Stimulated activated naive CD8-positive, alpha-beta T cell treated with anti-CD3 and anti-CD28 coated beads, Interleukin-15, amount 100 ng/mL, for 72 hours (primary cell): ENCODE results near the gene BANP.
A peak's percentile ranks its signal among the peaks of the same experiment; 100 is the strongest.
"Not testable (repeated sequence)": the region's sequence is repeated elsewhere in the genome, so short reads cannot be mapped to it uniquely, and the experiment has no call there.

Source experiments
- ATAC-seq: fragments of 150-1000 bp; cut with Tn5 transposase; 2 replicates; pipeline ENCODE4 v1.10.0; 2021; ENCODE audit warnings: mild to moderate bottlenecking, moderate library complexity
- DNase-seq, 2 donors: peaks; one replicate each; pipeline ENCODE4 v3.0.0; 2021 to 2022
- H3K27ac Mint-ChIP-seq, 2 donors: one replicate each; pipeline ENCODE4 v1.8.0; 2022; ENCODE audit warnings: mild to moderate bottlenecking in 2 of 2, mixed read lengths in 2 of 2, moderate library complexity in 2 of 2
- H3K27me3 Mint-ChIP-seq: one replicate; pipeline ENCODE4 v1.8.0; 2022; ENCODE audit warnings: mixed read lengths
- H3K4me1 Mint-ChIP-seq: one replicate; pipeline ENCODE4 v1.8.0; 2022; ENCODE audit warnings: mild to moderate bottlenecking, mixed read lengths
- H3K4me3 Mint-ChIP-seq, 2 donors: one replicate each; pipeline ENCODE4 v1.8.0; 2022; ENCODE audit warnings: mild to moderate bottlenecking in 2 of 2, mixed read lengths in 2 of 2, moderate library complexity in 1 of 2
- H3K9me3 Mint-ChIP-seq, 2 donors: one replicate each; pipeline ENCODE4 v1.8.0; 2022; ENCODE audit warnings: mixed read lengths in 2 of 2

The BANP gene

GRCh38 chr16:87922250-87922871 is 28.9 kb upstream of the BANP start:
- Mint-ChIP-seq H3K27ac (no peak overlapping the region), H3K4me1 (peaks cover 26% of the 10 kb centered on the region), H3K9me3 (no peaks in the 10 kb centered on the region), H3K4me3 (no peak overlapping the region), H3K27me3 (peaks cover 27% of the 10 kb centered on the region)
- no peak for ATAC-seq
- DNase-seq = no peak

DNA sequence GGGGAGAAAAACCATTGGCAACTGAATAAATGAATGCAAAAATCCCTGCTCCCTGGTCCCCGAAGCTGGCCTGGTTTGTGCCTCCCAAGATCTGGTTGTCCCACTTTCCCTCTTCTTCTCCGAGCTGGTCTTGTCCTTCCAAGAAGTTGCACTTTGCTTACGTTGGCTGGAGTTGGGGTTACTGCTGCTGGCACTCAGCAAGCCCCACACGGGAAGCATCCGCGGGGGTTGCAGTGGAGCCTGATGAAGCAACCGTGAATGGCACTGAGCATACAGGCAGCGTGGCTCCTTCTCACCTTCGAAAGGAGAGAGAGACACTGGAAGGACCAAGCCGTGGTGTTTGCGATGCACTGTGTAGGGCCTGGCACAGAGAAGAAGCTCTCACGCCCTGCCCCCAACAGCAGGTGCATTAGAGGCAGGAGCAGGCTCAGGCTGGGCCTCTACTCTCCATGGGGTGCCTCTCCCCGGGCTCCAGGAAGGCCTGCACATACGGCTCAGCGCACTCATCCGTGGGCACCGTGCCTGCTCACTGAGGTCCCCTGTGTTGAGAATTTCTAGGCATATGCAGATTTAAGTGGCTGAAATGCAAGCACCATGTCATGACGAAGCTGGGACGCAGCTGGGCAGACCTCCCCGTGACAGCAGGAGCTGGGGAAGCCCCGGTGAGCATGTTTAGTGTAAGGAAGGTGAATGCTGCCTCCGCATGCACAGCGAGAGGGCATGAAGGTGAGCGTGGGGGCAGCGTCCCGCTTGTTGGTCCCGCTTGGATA is 27.0 kb upstream of the BANP start:
- H3K27ac Mint-ChIP-seq = peak overlapping the region in 1 of 2 donors; percentile 42
- DNase-seq (no peak), ATAC-seq (no peak)
- H3K4me1 Mint-ChIP-seq = peaks cover 19% of the 10 kb centered on the region
- H3K9me3 Mint-ChIP-seq = no peaks in the 10 kb centered on the region
- H3K4me3 Mint-ChIP-seq = no peak overlapping the region
- H3K27me3 Mint-ChIP-seq = peaks cover 8% of the 10 kb centered on the region

DNA sequence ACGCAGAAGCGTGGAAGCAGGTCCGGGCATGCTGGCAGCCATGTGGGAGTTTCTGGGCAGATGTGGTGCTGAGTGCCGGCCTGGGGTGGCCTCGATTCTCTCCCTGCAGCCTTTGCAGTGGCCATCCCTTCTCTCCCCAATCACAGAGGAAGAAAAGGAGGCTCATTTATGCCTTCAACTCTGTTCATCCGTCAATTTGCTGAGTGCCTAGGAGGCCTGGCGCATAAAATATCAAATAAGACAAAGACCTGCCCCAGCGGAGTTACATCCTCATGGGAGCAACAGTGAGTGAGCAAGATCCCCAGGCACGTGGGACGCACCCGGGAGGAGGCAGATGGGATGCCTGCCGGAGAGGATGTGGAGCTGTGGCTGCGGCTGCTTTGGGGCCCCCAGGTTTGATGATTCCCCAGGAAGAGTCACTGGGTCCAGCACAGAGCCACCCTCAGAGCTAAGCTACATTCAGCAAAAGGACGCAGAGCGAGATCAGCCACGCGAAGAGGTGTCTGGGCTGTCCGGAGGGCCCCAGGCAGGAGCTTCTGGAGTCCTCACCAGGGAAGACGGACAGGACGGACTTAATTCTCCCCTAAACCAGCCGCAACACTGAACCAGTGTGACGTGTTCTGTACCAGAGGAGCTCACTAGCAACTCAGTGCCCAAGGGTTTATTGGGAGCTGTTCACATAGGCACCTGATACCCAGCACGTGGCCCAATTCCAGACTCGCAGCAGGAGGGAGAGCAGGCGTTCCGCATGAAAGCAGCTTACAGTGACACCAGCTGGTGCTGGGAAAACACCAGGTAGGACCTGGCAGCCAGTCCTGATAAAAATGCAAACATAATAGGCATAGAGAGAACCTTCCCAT is 26.2 kb upstream of the BANP start:
- Mint-ChIP-seq H3K4me1 (peaks cover 19% of the 10 kb centered on the region), H3K9me3 (no peaks in the 10 kb centered on the region), H3K27ac (no peak overlapping the region), H3K4me3 (no peak overlapping the region), H3K27me3 (peaks cover 8% of the 10 kb centered on the region)
- ATAC-seq (no peak), DNase-seq (no peak)

DNA sequence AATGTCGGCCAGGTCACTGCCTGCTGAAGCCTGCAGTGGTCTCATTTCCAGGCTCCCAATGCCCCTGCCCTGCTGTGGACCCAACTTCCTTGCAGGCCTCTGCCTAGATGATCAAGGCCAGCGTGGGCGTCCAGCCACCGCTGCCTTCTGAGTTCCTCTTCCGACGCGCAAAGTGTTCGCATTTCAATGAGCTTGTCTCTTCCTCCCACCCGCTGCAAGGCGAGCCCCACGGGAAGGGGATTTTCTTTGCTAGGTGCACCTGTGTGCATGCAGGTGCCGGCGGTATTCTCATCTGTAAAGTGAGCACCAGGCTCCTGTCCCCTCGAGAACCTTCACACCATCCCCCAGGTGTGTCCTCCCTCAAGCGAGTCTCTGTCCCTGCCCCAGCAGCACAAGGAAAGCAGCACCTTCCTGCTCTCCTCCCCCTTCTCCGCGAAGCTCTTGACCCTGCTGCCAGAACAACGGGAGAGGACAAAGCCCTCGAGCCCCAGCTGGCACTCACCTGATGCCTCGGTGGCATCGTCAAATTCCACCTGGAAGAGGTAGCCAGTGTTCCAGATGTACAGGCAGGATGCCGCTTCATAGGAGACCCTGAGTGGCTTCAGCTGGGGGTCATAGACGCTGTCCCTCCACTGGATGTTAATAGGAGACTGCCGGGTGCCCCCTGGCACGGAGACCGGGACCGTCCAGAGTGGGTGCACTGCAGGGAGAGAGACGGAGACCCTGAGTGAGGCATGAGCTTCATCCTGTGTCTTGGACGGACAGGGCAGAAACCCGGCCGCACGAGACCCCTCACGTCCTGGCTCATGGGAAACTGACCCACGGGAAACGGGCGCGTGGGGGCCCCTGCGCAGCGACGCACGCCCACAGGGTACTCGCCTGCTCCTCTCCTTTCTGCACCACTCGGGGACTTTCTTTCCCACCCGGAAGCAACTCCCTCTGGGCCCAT is 24.7 kb upstream of the BANP start:
- peak overlapping the region; percentile 42 to 85 for H3K4me3 Mint-ChIP-seq
- peaks cover 19% of the 10 kb centered on the region for H3K4me1 Mint-ChIP-seq
- DNase-seq = peak in 1 of 2 donors; percentile 28
- H3K9me3 Mint-ChIP-seq = no peaks in the 10 kb centered on the region
- peak; percentile 62 for ATAC-seq
- H3K27ac Mint-ChIP-seq = peak overlapping the region; percentile 47 to 92
- peaks cover 8% of the 10 kb centered on the region for H3K27me3 Mint-ChIP-seq

- no peak overlapping the region for H3K4me3 Mint-ChIP-seq
Observed at GRCh38 chr16:87927195-87927562, 24.1 kb upstream of the BANP start.

DNA sequence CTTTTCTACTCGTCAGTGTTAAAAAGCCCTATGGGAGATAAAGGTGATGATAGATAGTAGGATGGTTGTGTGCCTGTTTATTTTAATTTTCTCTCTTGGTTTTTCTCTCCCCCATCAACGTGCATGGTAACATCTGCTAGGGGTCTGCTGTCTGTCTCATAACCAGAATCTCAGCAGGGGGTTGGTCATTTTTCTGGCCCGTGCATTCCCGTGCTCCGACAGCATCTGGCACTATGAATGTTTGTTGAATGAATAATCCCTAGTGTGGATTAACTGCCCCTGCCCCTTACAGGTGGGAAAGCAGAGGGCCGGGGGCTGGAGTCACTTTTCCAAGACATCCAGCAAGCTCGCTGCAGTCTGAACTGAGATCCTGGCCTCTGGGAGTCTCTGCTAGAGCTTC is 21.2 kb upstream of the BANP start:
- no peaks in the 10 kb centered on the region for H3K27me3 Mint-ChIP-seq
- H3K4me1 Mint-ChIP-seq = peaks cover 19% of the 10 kb centered on the region
- H3K9me3 Mint-ChIP-seq = no peaks in the 10 kb centered on the region
- ATAC-seq (no peak), DNase-seq (no peak)
- no peak overlapping the region for H3K4me3 Mint-ChIP-seq
- no peak overlapping the region for H3K27ac Mint-ChIP-seq

More at GRCh38 chr16:87927195-87927562, 24.1 kb upstream of the BANP start:
- no peaks in the 10 kb centered on the region for H3K9me3 Mint-ChIP-seq
- DNase-seq (no peak), ATAC-seq (no peak)
- peaks cover 8% of the 10 kb centered on the region for H3K27me3 Mint-ChIP-seq
- H3K27ac Mint-ChIP-seq = no peak overlapping the region
- H3K4me1 Mint-ChIP-seq = peaks cover 19% of the 10 kb centered on the region

DNA sequence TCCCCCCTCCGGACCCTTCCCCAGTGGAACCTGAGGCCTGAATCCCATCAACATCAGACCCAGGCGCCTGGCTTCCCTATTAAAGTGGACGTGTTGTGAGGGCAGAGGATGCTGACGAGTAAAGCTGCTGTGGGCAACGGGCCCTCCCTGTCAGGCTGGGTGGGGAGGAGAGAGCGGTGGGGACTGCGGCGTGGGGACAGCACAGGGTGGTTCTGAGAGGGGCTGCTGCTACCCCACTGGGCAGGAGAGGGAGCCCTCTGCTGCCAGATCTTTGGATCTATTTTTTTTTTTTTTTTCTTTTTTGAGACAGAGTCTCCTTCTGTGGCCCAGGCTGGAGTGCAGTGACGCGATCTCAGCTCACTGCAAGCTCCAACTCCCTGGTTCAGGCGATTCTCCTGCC is 20.8 kb upstream of the BANP start:
- no peaks in the 10 kb centered on the region for H3K9me3 Mint-ChIP-seq

GRCh38 chr16:87931504-87931903 is 19.7 kb upstream of the BANP start:
- peaks cover 6% of the 10 kb centered on the region for H3K4me1 Mint-ChIP-seq
- no peaks in the 10 kb centered on the region for H3K27me3 Mint-ChIP-seq
- DNase-seq (no peak), ATAC-seq (peak; percentile 60)
- H3K4me3 Mint-ChIP-seq = no peak overlapping the region
- no peaks in the 10 kb centered on the region for H3K9me3 Mint-ChIP-seq
- H3K27ac Mint-ChIP-seq = peak overlapping the region in 1 of 2 donors; percentile 57

More for the DNA sequence above, 20.8 kb upstream of the BANP start:
- DNase-seq = no peak
- Mint-ChIP-seq H3K4me1 (peaks cover 15% of the 10 kb centered on the region), H3K27me3 (no peaks in the 10 kb centered on the region), H3K4me3 (no peak overlapping the region), H3K27ac (no peak overlapping the region)
- peak; percentile 71 for ATAC-seq

- not testable (repeated sequence) for H3K27me3 Mint-ChIP-seq, H3K9me3 Mint-ChIP-seq, ATAC-seq, DNase-seq, H3K4me3 Mint-ChIP-seq, H3K4me1 Mint-ChIP-seq
- peak overlapping the region in 1 of 2 donors; percentile 83 for H3K27ac Mint-ChIP-seq
Observed at GRCh38 chr16:87932475-87933139, 18.6 kb upstream of the BANP start.

DNA sequence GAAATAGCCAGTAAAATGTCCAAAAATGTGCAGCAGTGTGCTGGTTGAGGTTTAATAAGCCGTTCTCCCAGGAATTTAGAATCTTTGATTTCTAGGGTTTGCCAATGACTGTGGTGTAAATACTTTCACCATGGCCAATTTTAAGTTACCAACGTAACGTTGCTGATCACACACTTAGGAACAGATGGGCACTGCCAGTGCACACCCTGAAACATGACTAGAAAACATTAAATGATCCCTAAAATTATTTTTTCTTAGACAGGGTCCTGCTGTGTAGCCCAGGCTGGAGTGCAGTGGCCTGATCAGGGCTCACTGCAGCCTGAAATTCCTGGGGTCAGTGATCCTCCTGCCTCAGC is 18.1 kb upstream of the BANP start:
- ATAC-seq (no peak), DNase-seq (no peak)
- Mint-ChIP-seq H3K27ac (no peak overlapping the region), H3K27me3 (no peaks in the 10 kb centered on the region), H3K4me1 (no peaks in the 10 kb centered on the region), H3K4me3 (no peak overlapping the region), H3K9me3 (no peaks in the 10 kb centered on the region)

DNA sequence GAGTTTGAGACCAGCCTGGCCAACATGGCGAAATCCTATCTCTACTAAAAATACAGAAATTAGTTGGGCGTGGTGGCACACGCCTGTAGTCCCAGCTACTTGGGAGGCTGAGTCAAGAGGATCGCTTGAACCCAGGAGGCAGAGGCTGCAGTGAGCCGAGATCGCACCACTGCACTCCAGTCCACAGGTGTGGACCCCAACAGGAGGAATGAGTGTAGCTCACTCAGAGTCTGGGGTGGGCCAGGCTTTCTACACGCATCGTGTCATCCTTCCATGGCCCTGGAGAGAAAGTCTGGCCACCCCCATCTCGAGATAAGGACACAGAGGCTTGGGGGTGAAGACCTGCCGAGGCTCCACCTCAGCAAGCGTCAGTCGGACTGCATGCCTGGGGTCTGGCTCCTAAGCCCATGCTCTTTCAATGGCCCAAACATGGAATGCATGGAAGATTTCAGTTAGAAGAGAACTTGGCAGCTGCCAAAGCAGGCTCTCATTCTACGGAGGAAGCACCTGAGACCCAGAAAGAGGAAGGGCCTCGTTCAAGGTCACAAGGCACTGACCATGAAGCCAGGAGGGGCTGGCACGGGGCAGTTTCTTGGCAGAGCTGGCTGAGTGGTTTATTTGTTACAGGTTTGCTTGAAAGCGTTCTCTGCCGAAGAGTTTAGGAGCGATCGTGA is 16.3 kb upstream of the BANP start:
- not testable (repeated sequence) for DNase-seq, ATAC-seq, H3K9me3 Mint-ChIP-seq, H3K4me1 Mint-ChIP-seq, H3K27ac Mint-ChIP-seq, H3K27me3 Mint-ChIP-seq, H3K4me3 Mint-ChIP-seq

GRCh38 chr16:87936016-87936374 is 15.2 kb upstream of the BANP start:
- not testable (repeated sequence) for H3K27me3 Mint-ChIP-seq, ATAC-seq, H3K4me3 Mint-ChIP-seq, H3K4me1 Mint-ChIP-seq, DNase-seq, H3K9me3 Mint-ChIP-seq, H3K27ac Mint-ChIP-seq

GRCh38 chr16:87936375-87937230 is 14.6 kb upstream of the BANP start, which contains the start of gene CA5A:
Gene CA5A (minus strand): TSS chr16:87936529. CDS start chr16:87936450, 79 bp downstream.
- Mint-ChIP-seq H3K27ac (peak within 1 kb of the TSS in 1 of 2 donors; percentile 24), H3K4me3 (no peak within 1 kb of the TSS), H3K4me1 (no peaks in the 10 kb centered on the region), H3K9me3 (peaks cover 5 to 7% of the 10 kb centered on the region in 2 donors), H3K27me3 (no peaks in the 10 kb centered on the region)
- ATAC-seq = no peak
- DNase-seq = no peak
